NCI-H345 treated with DMSO at 0.1 percent for 48 hours (cell line): Measurements from ENCODE around the gene LRCOL1.

Source experiments
- DNase-seq: peaks from one replicate; lab custom pipeline; 2025; ENCODE audit not compliant: unreplicated experiment; lab: John Stamatoyannopoulos, UW

The LRCOL1 gene

GRCh38 chr12:132619386-132620112, 9.2 kb upstream of the LRCOL1 start:
- DNase-seq: no peak

- no peak for DNase-seq
Observed at GRCh38 chr12:132619071-132619385, 8.6 kb upstream of the LRCOL1 start.

GRCh38 chr12:132618683-132619043, 8.3 kb upstream of the LRCOL1 start, which contains the start of gene P2RX2:
Gene P2RX2, plus strand, starts transcription at chr12:132618776. Its CDS starts 41 bp downstream, at chr12:132618817.
- DNase-seq: no peak

- peak; percentile 39 for DNase-seq
Observed at GRCh38 chr12:132617822-132618682, 7.7 kb upstream of the LRCOL1 start.

- DNase-seq: no peak
Observed at GRCh38 chr12:132617135-132617701, 6.8 kb upstream of the LRCOL1 start.

- no peak for DNase-seq
Observed at GRCh38 chr12:132615579-132616038, 5.2 kb upstream of the LRCOL1 start.

GRCh38 chr12:132614861-132615578, 4.6 kb upstream of the LRCOL1 start:
- peak; percentile 68 for DNase-seq

- no peak for DNase-seq
Observed at GRCh38 chr12:132614029-132614428, 3.6 kb upstream of the LRCOL1 start.

GRCh38 chr12:132611620-132612019, 1.2 kb upstream of the LRCOL1 start:
- no peak for DNase-seq

GRCh38 chr12:132610866-132611602, 652 bp upstream of the LRCOL1 start:
- DNase-seq: no peak

- no peak for DNase-seq
Observed at GRCh38 chr12:132608231-132609171, 1.9 kb downstream of the LRCOL1 start.

- no peak for DNase-seq
Observed at GRCh38 chr12:132606927-132607326, 3.5 kb downstream of the LRCOL1 start.

- no peak for DNase-seq
Observed at GRCh38 chr12:132606466-132606865, 3.9 kb downstream of the LRCOL1 start.

GRCh38 chr12:132605892-132606291, 4.5 kb downstream of the LRCOL1 start:
- DNase-seq: no peak

- no peak for DNase-seq
Observed at GRCh38 chr12:132604668-132605441, 5.5 kb downstream of the LRCOL1 start.

GRCh38 chr12:132604151-132604618, 6.2 kb downstream of the LRCOL1 start:
- DNase-seq: no peak

GRCh38 chr12:132603240-132604150, 6.9 kb downstream of the LRCOL1 start:
- no peak for DNase-seq
